ENCODE data around the gene MRPS23. TPM values are rescaled to one million over a fixed set of nuclear protein-coding genes. Genes with fewer than 3 reads are reported as not detected.

The MRPS23 gene
- total and polyA plus RNA-seq, 2 of the 4 experiments (the other 2 are of a cell fraction), result 23.5 to 37.3 TPM

DNA sequence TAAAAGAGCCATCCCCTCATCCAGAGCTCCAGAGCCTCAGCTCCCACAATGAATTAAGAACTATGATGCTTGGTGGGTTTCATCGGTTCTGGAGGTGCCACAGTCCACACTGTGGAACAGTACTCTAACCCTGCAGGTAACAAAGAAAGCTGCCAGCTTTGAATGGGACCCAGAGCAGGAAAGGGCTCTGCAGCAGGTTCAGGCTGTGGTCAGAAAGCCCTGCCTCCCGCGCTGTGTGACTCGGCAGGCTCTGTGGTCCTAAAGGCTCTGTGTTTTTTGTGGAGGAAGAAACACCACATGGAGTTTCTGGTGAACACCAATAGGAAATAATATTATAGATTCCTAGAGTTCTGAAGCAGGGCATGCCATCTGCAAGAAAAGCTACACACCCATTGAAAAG lies 32.5 kb downstream of the MRPS23 start:
- Histone ChIP-seq H2BK5ac (ENCODE audit: low read depth, low read length, poor library complexity, severe bottlenecking) (no peak overlapping the region), H3K23ac (ENCODE audit: low read depth, low read length) (no peak overlapping the region), H2BK120ac (ENCODE audit: low read depth, low read length) (no peak overlapping the region), H2BK15ac (ENCODE audit: low read depth, low read length) (no peak overlapping the region), H3K9ac (ENCODE audit: low read depth, low read length) (no peak overlapping the region), H4K5ac (ENCODE audit: low read depth, low read length) (no peak overlapping the region), H4K91ac (ENCODE audit: insufficient read depth, low read depth, low read length) (no peak overlapping the region), H2AK5ac (ENCODE audit: low read depth, low read length) (no peak overlapping the region), H3K4me1 (ENCODE audit: control insufficient read depth, insufficient read depth, low read length) (no peaks in the 10 kb centered on the region), H2BK20ac (ENCODE audit: low read depth, low read length) (no peak overlapping the region), H2AK9ac (replicated peaks; ENCODE audit: low read depth, low read length, poor library complexity) (no peak overlapping the region), H3K9me1 (ENCODE audit: insufficient read depth, low read length) (no peaks in the 10 kb centered on the region), H3K27me3 (ENCODE audit: control insufficient read depth, insufficient read depth, low read length) (peaks cover 27% of the 10 kb centered on the region), H4K8ac (ENCODE audit: low read depth in 2 of 2, low read length in 2 of 2) (no peak overlapping the region), H3K4ac (ENCODE audit: low read depth, low read length) (no peak overlapping the region), H4K20me1 (ENCODE audit: insufficient read depth, low read length) (no peaks in the 10 kb centered on the region), H3K4me3 (ENCODE audit: insufficient read depth, low read depth, low read length) (no peak overlapping the region), H3K9me3 (ENCODE audit: control insufficient read depth, insufficient read depth, low read length) (no peaks in the 10 kb centered on the region), H3K27ac (ENCODE audit: insufficient read depth, low read length) (no peak overlapping the region), H2AFZ (replicated peaks; ENCODE audit: low read length, poor library complexity) (no peak overlapping the region), H3K18ac (ENCODE audit: low read depth, low read length) (no peak overlapping the region), H3K36me3 (ENCODE audit: control insufficient read depth, insufficient read depth, low read length) (no peaks in the 10 kb centered on the region), H3K4me2 (ENCODE audit: low read depth, low read length) (no peak overlapping the region), H3K56ac (ENCODE audit: extremely low read depth, insufficient read depth, low read length) (no peak overlapping the region), H3K79me1 (ENCODE audit: low read depth in 1 of 2, low read length in 2 of 2) (no peaks in the 10 kb centered on the region), H3K14ac (replicated peaks; ENCODE audit: low read depth, low read length) (no peak overlapping the region)
- intact Hi-C loops (cut with micrococcal nuclease) (no loop called here), in situ Hi-C loops (cut with MboI; ENCODE audit: low sequenced_read_pairs) (loop anchor here (25.0 kb wide), 1 partner anchor 2005 kb away; no protein-coding TSS in a partner anchor), dilution Hi-C loops (cut with HindIII; ENCODE audit: low sequenced_read_pairs, unreplicated experiment) (no loop called here)
- no TSS peak for BruUV-seq (replicated peaks)
- no peak for DNase-seq
- ChIA-PET POLR2A (ENCODE audit: unreplicated experiment) (interaction anchor here (0.6 kb wide), 1 partner anchor 356 kb away, joined by 4 read pairs; no protein-coding TSS in a partner anchor), CTCF (no interaction called here)
- ATAC-seq (ENCODE audit: low read depth), result no peak
- no CpG with 5 or more reads among the region's 4 CpGs for WGBS, 2 experiments (ENCODE audit: extremely low coverage in 2 of 2, insufficient read length in 1 of 2)
- TF ChIP-seq POLR2A (IDR thresholded peaks at IDR 0.05; ENCODE audit: low read depth, low read length) (no peak), NFE2L2 (IDR thresholded peaks at IDR 0.05; ENCODE audit: low read depth, low read length) (no peak), CEBPB (IDR thresholded peaks at IDR 0.05; ENCODE audit: low read depth, low read length) (no peak), MAZ (IDR thresholded peaks at IDR 0.05; ENCODE audit: borderline replicate concordance, low read depth, low read length) (no peak), MXI1 (IDR thresholded peaks at IDR 0.05; ENCODE audit: borderline replicate concordance, low read depth, low read length) (no peak), RFX5 (IDR thresholded peaks at IDR 0.05; ENCODE audit: low read depth, low read length) (no peak), CHD1 (IDR thresholded peaks at IDR 0.05; ENCODE audit: low read depth, low read length) (no peak)

All from IMR-90 (cell line).